Lower leg skin (tissue), 4 donors: ENCODE data around the gene VPREB1. TPM values are rescaled to one million over a fixed set of nuclear protein-coding genes. Genes with fewer than 3 reads are reported as not detected.

Experiments used
- DNase-seq, 2 donors: peaks; one replicate each; pipeline ENCODE4 v3.0.0-alpha.2; 2019; ENCODE audit warnings: low spot score in 2 of 2
- H3K4me3 ChIP-seq: fragments of 200-600 bp; sonication (generic); 2 replicates; pipeline ENCODE4 v1.5.1; 2017; ENCODE audit warnings: mild to moderate bottlenecking, low read depth; ENCODE audit not compliant: poor library complexity, severe bottlenecking
- POLR2A ChIP-seq, 2 donors: fragments of 450-650 bp; IDR thresholded peaks; one replicate each; pipeline ENCODE4 v1.6.1; 2016 to 2017; ENCODE audit warnings: antibody characterized with exemption in 2 of 2, mild to moderate bottlenecking in 1 of 2, moderate library complexity in 1 of 2
- WGBS, 2 donors: methylation state at CpG; one replicate each; pipeline ENCODE4 v1.1.5; 2018; 5-methylcytosine and 5-hydroxymethylcytosine counted together
- intact Hi-C: fragments of 100-400 bp; cut with DNase I; formaldehyde crosslinking; loops from one replicate; pipeline ENCODE4 v1.15.0; 2023; ENCODE audit warnings: low total_unique reads
- total RNA-seq, 4 donors: library from RNA; depleted of rRNA; stranded (reverse); fragments of >200 nt; gene quantifications; one replicate each; pipeline ENCODE4 v1.1.0, GENCODE V29; 2016
- TF ChIP-seq, protein P1 (sequence below), 3 donors: fragments of 450-650 bp; IDR thresholded peaks; one replicate each; pipeline ENCODE4 v1.5.1; 2016; ENCODE audit warnings: antibody characterized with exemption in 3 of 3, mild to moderate bottlenecking in 3 of 3, moderate library complexity in 2 of 3

VPREB1 gene
- total RNA-seq, 4 donors from 2014 or later: not detected

- TF ChIP-seq POLR2A (IDR thresholded peaks at IDR 0.05): no peak
- TF ChIP-seq, protein P1, sequence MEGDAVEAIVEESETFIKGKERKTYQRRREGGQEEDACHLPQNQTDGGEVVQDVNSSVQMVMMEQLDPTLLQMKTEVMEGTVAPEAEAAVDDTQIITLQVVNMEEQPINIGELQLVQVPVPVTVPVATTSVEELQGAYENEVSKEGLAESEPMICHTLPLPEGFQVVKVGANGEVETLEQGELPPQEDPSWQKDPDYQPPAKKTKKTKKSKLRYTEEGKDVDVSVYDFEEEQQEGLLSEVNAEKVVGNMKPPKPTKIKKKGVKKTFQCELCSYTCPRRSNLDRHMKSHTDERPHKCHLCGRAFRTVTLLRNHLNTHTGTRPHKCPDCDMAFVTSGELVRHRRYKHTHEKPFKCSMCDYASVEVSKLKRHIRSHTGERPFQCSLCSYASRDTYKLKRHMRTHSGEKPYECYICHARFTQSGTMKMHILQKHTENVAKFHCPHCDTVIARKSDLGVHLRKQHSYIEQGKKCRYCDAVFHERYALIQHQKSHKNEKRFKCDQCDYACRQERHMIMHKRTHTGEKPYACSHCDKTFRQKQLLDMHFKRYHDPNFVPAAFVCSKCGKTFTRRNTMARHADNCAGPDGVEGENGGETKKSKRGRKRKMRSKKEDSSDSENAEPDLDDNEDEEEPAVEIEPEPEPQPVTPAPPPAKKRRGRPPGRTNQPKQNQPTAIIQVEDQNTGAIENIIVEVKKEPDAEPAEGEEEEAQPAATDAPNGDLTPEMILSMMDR (IDR thresholded peaks at IDR 0.05): no peak
- intact Hi-C loops: no loop called here
- DNase-seq: peak in 1 of 2 donors; percentile 20
Measured at GRCh38 chr22:22229683-22230420, 14.7 kb upstream of the VPREB1 start.

DNA sequence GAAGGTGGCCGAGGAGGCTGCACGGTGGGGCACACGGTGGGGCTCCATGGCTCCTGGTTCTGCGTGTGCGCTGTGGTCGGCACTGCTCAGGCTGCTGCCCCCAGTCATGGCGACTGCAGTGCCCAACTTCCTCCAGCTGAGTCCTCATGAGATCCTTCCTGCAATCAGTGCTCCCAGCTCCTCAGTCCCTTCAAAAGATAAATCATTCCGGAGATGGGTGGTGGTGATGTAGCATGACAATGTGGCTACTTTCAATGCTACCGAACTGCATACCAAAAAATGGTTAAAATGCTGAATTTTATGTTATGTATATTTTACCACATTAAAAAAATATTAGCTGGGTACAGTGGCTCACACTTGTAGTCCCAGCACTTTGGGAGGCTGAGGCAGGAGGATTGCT lies 14.1 kb upstream of the VPREB1 start:
- WGBS, 2 donors: 84 to 87% methylated on average over 9 of the region's 9 CpGs
- peak in 1 of 2 donors; percentile 29 for DNase-seq
- no peak overlapping the region for H3K4me3 ChIP-seq
- intact Hi-C loops: no loop called here
- TF ChIP-seq, protein P1 (IDR thresholded peaks at IDR 0.05): no peak
- no peak for TF ChIP-seq POLR2A (IDR thresholded peaks at IDR 0.05)

More at GRCh38 chr22:22229683-22230420, 14.7 kb upstream of the VPREB1 start:
- no peak overlapping the region for H3K4me3 ChIP-seq
- WGBS, 2 donors: 69 to 73% methylated on average over 6 of the region's 6 CpGs

- DNase-seq: peak in 1 of 2 donors; percentile 56
- intact Hi-C loops: no loop called here
- 85 to 86% methylated on average over 5 of the region's 5 CpGs for WGBS, 2 donors
- TF ChIP-seq POLR2A (IDR thresholded peaks at IDR 0.05): no peak
- TF ChIP-seq, protein P1 (IDR thresholded peaks at IDR 0.05): no peak
- no peak overlapping the region for H3K4me3 ChIP-seq
Measured at GRCh38 chr22:22233081-22233480, 11.5 kb upstream of the VPREB1 start.

DNA sequence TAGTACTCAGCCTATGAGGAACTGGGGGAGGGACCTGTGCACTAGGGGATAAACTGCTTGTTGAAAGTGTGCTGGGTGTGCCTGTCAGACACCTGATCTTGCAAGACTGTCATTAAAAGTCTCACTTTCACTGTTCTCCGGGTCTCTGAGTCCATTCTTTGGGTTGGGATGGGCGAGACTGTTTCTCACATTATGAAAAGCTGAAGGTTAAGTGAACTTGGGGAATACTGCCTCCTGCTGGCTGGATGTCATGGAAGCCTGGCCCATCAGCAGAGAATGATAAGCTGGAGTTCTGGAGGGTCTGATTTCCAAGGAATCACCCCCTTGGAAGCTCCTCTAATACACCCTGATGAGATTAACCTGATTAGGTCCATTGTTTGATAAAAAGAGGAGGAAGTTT lies 9.0 kb upstream of the VPREB1 start:
- no peak overlapping the region for H3K4me3 ChIP-seq
- DNase-seq: peak in 1 of 2 donors; percentile 80
- WGBS, 2 donors: 8 to 31% methylated on average over 2 of the region's 2 CpGs
- no peak for TF ChIP-seq POLR2A (IDR thresholded peaks at IDR 0.05)
- TF ChIP-seq, protein P1 (IDR thresholded peaks at IDR 0.05): no peak
- intact Hi-C loops: no loop called here

DNA sequence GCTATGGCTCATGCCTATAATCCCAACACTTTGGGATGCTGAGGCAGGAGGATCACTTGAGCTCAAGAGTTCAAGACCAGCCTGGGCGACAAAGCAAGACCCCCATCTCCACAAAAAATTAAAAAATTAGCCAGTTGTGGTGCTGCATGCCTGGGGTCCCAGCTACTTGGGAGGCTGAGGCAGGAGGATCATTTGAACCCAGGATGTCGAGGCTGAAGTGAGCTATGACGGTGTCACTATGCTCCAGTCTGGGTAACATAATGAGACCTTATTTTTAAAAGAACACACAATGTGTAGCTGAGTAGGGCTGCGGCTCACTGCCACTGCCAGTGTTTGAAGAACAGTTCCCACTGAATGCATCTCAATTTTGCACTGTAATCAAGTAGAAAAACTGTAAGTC lies 7.1 kb upstream of the VPREB1 start:
- peak in 1 of 2 donors; percentile 39 for DNase-seq
- no peak overlapping the region for H3K4me3 ChIP-seq
- WGBS, 2 donors: 90% methylated on average over 4 of the region's 4 CpGs
- TF ChIP-seq POLR2A (IDR thresholded peaks at IDR 0.05): no peak
- TF ChIP-seq, protein P1 (IDR thresholded peaks at IDR 0.05): no peak
- intact Hi-C loops: no loop called here
